ENCODE data around the gene SDS. TPM values are rescaled to one million over a fixed set of nuclear protein-coding genes. Genes with fewer than 3 reads are reported as not detected.

SDS gene
- total and polyA plus RNA-seq, 2 of the 13 experiments (the other 11 are each of a cell fraction or from before 2014, with no cell fraction given), result not detected

DNA sequence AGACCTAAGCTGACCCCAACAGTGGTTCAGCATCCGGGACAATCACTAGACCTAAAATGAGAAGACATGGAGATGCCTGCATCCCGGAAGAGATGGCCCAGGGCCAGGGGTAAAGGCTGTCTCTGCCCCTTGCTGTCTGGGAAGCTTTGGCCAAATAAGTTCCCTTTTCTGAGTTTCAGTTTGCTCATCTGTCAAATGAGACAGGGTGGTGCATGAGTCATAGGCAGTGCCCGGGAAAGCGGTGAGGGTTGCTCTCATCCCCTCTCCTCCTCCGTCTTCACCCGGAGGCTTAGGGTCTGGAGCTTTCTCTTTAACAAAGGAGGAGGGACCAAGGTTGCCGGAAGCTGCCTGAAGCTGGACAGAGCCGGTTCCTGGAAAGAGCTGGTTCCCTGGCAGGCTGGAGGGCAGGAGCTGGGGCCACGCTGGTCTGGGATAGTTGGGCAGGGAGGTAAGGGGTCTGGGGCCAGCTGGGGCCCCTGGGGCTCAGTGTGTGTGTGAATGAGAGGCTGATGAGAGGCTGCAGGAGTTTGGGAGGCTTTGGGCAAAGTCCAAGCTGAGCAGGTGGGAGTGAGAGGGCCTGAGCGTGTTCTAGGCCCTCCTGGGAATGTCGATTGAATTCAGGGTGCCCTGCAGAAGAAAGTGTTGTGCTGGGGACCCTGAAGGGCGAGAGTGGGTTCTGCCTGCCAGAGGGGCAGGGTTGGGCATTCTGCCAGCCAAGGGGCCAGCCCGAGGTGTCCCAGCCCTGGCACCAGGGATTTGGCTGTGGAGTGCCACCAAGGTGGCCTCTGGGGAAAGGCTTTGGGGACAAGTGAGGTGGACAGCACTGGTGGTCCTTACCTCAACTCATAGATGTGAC is 18.6 kb upstream of the SDS start, which contains the start of gene SDSL (continued):
- peak; percentile 34; the same call in 1 of the 2 replicates for TF ChIP-seq ZNF770 (CRISPR knock-in tag; IDR thresholded peaks at IDR 0.05)
- TF ChIP-seq ZNF547 (CRISPR knock-in tag; IDR thresholded peaks at IDR 0.05), result no peak
- TF ChIP-seq HNRNPK (IDR thresholded peaks at IDR 0.05; ENCODE audit: low read depth, low read length, poor library complexity, severe bottlenecking), result no peak
- TF ChIP-seq ZNF574 (CRISPR knock-in tag; IDR thresholded peaks at IDR 0.05), result 0 out of 2 replicates have a peak, but pooled peaks have one; percentile 16
- peak; percentile 81 for TF ChIP-seq SAP130 (CRISPR knock-in tag; IDR thresholded peaks at IDR 0.05; ENCODE audit: low read depth)
- peak; percentile 52; the same call in 1 of the 2 replicates for TF ChIP-seq POLR2AphosphoS5 (IDR thresholded peaks at IDR 0.05; ENCODE audit: low read depth, low read length)
- no peak for TF ChIP-seq ZNF251 (CRISPR knock-in tag; IDR thresholded peaks at IDR 0.05)
- peak; percentile 44; the same call in 1 of the 2 replicates for TF ChIP-seq NFKB2 (CRISPR knock-in tag; IDR thresholded peaks at IDR 0.05; ENCODE audit: borderline replicate concordance)
- TF ChIP-seq ZNF337 (CRISPR knock-in tag; IDR thresholded peaks at IDR 0.05; ENCODE audit: borderline replicate concordance, low read depth), result no peak
- TF ChIP-seq, protein P1, sequence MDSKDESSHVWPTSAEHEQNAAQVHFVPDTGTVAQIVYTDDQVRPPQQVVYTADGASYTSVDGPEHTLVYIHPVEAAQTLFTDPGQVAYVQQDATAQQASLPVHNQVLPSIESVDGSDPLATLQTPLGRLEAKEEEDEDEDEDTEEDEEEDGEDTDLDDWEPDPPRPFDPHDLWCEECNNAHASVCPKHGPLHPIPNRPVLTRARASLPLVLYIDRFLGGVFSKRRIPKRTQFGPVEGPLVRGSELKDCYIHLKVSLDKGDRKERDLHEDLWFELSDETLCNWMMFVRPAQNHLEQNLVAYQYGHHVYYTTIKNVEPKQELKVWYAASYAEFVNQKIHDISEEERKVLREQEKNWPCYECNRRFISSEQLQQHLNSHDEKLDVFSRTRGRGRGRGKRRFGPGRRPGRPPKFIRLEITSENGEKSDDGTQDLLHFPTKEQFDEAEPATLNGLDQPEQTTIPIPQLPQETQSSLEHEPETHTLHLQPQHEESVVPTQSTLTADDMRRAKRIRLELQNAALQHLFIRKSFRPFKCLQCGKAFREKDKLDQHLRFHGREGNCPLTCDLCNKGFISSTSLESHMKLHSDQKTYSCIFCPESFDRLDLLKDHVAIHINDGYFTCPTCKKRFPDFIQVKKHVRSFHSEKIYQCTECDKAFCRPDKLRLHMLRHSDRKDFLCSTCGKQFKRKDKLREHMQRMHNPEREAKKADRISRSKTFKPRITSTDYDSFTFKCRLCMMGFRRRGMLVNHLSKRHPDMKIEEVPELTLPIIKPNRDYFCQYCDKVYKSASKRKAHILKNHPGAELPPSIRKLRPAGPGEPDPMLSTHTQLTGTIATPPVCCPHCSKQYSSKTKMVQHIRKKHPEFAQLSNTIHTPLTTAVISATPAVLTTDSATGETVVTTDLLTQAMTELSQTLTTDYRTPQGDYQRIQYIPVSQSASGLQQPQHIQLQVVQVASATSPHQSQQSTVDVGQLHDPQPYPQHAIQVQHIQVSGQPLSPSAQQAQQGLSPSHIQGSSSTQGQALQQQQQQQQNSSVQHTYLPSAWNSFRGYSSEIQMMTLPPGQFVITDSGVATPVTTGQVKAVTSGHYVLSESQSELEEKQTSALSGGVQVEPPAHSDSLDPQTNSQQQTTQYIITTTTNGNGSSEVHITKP (CRISPR knock-in tag; IDR thresholded peaks at IDR 0.05; ENCODE audit: low read depth), result 0 out of 2 replicates have a peak, but pooled peaks have one; percentile 25
- TF ChIP-seq ETV6 (CRISPR knock-in tag; conservative IDR thresholded peaks at IDR 0.05), result no peak
- TF ChIP-seq MXD4 (CRISPR knock-in tag; IDR thresholded peaks at IDR 0.05), result 0 out of 2 replicates have a peak, but pooled peaks have one; percentile 27
- TF ChIP-seq KLF12 (CRISPR knock-in tag; IDR thresholded peaks at IDR 0.05; ENCODE audit: borderline replicate concordance), result no peak
- TF ChIP-seq CBX1 (IDR thresholded peaks at IDR 0.05; ENCODE audit: low read depth), result no peak
- 0 out of 2 replicates have a peak, but pooled peaks have one; percentile 2 for TF ChIP-seq SP2 (CRISPR knock-in tag; IDR thresholded peaks at IDR 0.05)
- TF ChIP-seq ZNF263 (CRISPR knock-in tag; IDR thresholded peaks at IDR 0.05), result 0 out of 2 replicates have a peak, but pooled peaks have one; percentile 18
- TF ChIP-seq ZNF232 (CRISPR knock-in tag; IDR thresholded peaks at IDR 0.05; ENCODE audit: borderline replicate concordance), result no peak; the same call in 1 of the 2 replicates
- TF ChIP-seq, protein P2, sequence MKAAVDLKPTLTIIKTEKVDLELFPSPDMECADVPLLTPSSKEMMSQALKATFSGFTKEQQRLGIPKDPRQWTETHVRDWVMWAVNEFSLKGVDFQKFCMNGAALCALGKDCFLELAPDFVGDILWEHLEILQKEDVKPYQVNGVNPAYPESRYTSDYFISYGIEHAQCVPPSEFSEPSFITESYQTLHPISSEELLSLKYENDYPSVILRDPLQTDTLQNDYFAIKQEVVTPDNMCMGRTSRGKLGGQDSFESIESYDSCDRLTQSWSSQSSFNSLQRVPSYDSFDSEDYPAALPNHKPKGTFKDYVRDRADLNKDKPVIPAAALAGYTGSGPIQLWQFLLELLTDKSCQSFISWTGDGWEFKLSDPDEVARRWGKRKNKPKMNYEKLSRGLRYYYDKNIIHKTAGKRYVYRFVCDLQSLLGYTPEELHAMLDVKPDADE (CRISPR knock-in tag; IDR thresholded peaks at IDR 0.05), result no peak
